ENCODE results near the gene EZH1.
"Not testable (repeated sequence)": the region's sequence is repeated elsewhere in the genome, so short reads cannot be mapped to it uniquely, and the experiment has no call there.

EZH1 gene

DNA sequence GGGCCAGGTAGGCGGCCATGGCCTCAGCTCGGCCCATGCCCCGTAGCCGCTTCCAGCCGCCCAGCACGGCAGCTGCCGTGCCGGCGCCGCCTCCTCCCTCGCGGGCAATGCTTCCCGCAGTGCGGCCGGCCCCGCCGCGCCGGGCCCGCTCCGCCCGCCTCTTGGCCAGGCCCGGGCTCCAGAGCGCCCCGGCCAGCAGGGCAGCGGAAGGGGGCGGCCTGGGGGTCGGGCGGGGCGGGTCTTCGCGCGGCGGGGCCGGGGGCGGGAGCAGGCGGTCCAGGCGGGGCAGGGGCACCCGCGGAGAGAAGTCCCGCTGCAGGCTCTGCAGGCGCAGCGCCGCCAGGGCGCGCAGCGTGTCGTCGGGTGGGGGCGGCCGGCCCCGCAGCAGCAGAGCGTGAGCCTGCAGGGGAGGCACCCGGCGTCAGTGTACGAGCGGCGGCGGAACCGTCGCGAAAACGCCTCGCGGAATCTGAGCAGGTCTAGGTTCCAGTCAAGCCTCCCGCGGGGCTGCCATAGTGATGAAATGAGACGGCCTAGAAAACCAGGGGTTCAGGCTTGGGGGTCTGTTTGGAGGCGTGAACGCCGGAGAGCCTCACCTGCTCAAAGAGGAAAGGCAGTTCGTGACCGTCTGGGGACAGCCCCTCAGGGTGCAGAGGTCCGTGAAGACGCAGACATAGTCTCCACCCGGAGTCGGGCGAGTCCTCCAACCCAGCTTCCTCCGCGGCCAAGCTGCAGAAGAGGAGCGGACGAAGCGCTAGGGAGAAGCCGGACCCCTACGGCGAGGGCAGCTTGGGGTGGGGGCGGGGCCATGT is 74.7 kb downstream of the EZH1 start:
- intact Hi-C loops (cut with DNase I; ENCODE audit: low total_unique reads) = no loop called here
- H3K4me1 ChIP-seq = peaks cover 3 to 99% (median 81%) of the 10 kb centered on the region in 4 donors
- H3K4me3 ChIP-seq = no peak overlapping the region
- H3K9me3 ChIP-seq = no peaks in the 10 kb centered on the region
- no peaks in the 10 kb centered on the region for H3K27me3 ChIP-seq
- peaks cover 40 to 79% (median 74%) of the 10 kb centered on the region in 3 donors for H3K36me3 ChIP-seq
- peak overlapping the region; percentile 75 to 97 for H3K27ac ChIP-seq
- TF ChIP-seq, protein P1, sequence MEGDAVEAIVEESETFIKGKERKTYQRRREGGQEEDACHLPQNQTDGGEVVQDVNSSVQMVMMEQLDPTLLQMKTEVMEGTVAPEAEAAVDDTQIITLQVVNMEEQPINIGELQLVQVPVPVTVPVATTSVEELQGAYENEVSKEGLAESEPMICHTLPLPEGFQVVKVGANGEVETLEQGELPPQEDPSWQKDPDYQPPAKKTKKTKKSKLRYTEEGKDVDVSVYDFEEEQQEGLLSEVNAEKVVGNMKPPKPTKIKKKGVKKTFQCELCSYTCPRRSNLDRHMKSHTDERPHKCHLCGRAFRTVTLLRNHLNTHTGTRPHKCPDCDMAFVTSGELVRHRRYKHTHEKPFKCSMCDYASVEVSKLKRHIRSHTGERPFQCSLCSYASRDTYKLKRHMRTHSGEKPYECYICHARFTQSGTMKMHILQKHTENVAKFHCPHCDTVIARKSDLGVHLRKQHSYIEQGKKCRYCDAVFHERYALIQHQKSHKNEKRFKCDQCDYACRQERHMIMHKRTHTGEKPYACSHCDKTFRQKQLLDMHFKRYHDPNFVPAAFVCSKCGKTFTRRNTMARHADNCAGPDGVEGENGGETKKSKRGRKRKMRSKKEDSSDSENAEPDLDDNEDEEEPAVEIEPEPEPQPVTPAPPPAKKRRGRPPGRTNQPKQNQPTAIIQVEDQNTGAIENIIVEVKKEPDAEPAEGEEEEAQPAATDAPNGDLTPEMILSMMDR (IDR thresholded peaks at IDR 0.05) = no peak
- DNase-seq = no peak

DNA sequence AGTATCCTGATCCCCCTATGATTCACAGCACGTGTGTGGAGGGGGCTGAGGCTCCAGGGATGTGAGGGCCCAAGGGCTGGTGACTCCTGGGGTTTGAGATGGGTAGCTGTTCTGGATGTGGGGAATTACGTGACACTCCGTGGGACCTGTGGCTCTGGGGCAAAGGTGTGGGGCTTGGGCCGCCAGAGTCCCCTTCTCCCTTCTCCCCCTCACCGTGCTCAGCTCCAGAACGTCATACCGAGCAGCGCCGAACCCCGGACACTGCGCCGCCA is 75.2 kb downstream of the EZH1 start:
- intact Hi-C loops (cut with DNase I; ENCODE audit: low total_unique reads) = no loop called here
- Histone ChIP-seq H3K9me3 (no peaks in the 10 kb centered on the region), H3K4me3 (no peak overlapping the region), H3K27me3 (no peaks in the 10 kb centered on the region), H3K4me1 (peaks cover 3 to 99% (median 78%) of the 10 kb centered on the region in 4 donors), H3K27ac (peak overlapping the region; percentile 75 to 78), H3K36me3 (peaks cover 40 to 83% (median 76%) of the 10 kb centered on the region in 3 donors)
- TF ChIP-seq, protein P1 (IDR thresholded peaks at IDR 0.05) = no peak
- no peak for DNase-seq

DNA sequence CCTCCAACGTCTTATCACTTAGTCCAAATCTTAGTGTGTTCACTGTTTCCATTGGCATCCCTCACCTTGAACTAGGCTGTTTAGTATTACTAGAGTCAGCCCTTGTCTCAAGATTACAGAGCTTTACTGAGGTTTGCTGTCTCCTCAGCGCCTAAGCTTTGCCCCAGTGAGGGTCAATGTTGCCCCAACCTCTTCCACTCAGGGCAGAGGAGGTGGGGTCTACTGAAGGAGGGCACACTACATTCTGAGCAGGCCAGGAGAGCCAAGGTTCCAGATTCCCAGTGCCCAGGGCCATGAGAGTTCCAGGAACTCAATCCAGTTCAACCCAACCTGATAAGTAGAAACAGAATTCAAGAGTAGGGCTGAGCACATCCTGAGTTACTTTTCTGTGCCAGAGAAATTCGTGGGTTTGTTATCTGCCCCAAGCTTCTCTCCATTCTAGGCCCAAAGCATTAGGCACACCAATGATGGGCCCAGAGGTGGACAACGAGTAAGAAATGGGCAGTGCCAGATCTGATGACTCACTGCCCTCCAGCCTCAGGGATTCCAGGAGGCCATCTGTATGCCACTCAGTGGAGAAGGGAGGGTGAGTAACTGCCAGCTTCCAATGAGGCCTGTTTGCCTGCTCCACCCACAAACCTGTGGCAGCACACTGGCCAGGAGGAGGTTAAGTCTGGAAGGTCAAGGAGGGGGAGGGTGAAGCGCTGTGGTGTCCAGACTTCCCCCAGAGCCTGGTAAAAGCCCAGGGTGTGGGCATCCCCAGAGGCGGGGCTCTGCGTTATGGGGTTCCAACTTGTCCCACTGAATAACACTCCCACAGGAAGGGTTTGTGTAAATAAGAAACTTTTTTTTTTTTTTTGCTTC is 77.5 kb downstream of the EZH1 start:
- TF ChIP-seq, protein P1 (IDR thresholded peaks at IDR 0.05) = no peak
- no peaks in the 10 kb centered on the region for H3K27me3 ChIP-seq
- intact Hi-C loops (cut with DNase I; ENCODE audit: low total_unique reads) = no loop called here
- no peak overlapping the region for H3K4me3 ChIP-seq
- peak overlapping the region; percentile 75 to 78 for H3K27ac ChIP-seq
- H3K9me3 ChIP-seq = no peaks in the 10 kb centered on the region
- peaks cover 0 to 80% (median 55%) of the 10 kb centered on the region in 4 donors for H3K4me1 ChIP-seq
- DNase-seq = peak; percentile 58 to 87
- H3K36me3 ChIP-seq = peaks cover 39 to 88% (median 71%) of the 10 kb centered on the region in 3 donors

DNA sequence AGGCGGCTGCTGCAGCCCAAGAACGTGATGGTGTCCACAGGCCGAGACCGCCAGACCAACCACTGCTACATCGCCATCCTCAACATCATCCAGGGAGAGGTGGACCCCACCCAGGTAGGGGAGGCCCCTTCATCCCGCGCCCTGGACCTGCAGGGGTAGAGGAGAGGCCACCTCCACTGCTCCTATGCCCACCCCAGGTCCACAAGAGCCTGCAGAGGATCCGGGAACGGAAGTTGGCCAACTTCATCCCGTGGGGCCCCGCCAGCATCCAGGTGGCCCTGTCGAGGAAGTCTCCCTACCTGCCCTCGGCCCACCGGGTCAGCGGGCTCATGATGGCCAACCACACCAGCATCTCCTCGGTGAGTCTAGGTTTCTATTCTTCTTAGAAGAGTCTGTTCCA is 78.7 kb downstream of the EZH1 start:
- H3K4me3 ChIP-seq; intact Hi-C loops (cut with DNase I; ENCODE audit: low total_unique reads); H3K9me3 ChIP-seq; DNase-seq; H3K27me3 ChIP-seq: not testable (repeated sequence)
- Histone ChIP-seq H3K36me3 (peaks cover 27 to 81% (median 60%) of the 10 kb centered on the region in 3 donors), H3K27ac (peak overlapping the region; percentile 75 to 78), H3K4me1 (peaks cover 0 to 74% (median 52%) of the 10 kb centered on the region in 4 donors)

DNA sequence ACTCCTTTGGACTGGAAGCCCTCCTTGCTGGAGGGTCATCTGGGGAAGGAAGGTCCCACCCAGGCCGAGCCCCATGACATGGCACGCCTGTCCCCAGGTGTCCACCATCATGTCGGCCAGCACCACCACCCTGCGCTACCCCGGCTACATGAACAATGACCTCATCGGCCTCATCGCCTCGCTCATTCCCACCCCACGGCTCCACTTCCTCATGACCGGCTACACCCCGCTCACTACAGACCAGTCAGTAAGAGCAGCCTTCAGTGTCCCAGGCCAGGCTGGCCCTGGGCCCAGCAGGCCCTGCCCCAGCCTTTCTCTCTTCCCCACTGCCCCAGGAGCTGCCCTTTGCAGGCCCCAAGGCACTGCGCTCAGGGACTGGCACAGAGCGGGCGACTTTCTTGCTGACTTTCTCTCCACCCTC is 79.2 kb downstream of the EZH1 start:
- no peaks in the 10 kb centered on the region for H3K27me3 ChIP-seq
- peaks cover 22 to 76% (median 55%) of the 10 kb centered on the region in 3 donors for H3K36me3 ChIP-seq
- intact Hi-C loops (cut with DNase I; ENCODE audit: low total_unique reads) = no loop called here
- TF ChIP-seq, protein P1 (IDR thresholded peaks at IDR 0.05) = no peak
- H3K4me3 ChIP-seq = no peak overlapping the region
- H3K4me1 ChIP-seq = peaks cover 0 to 74% (median 54%) of the 10 kb centered on the region in 4 donors
- DNase-seq = no peak
- H3K27ac ChIP-seq = peak overlapping the region; percentile 75 to 78
- no peaks in the 10 kb centered on the region for H3K9me3 ChIP-seq

Measured in tibial artery (tissue), 4 donors.